GM20431 (cell line): Measurements from ENCODE around the gene KIF21B.
"Not testable (repeated sequence)": the region's sequence is repeated elsewhere in the genome, so short reads cannot be mapped to it uniquely, and the experiment has no call there.

Experiments
- in situ Hi-C: fragments of 300-500 bp; cut with MseI, MboI; formaldehyde crosslinking; loops from one replicate; pipeline ENCODE4 v1.15.0; 2020; ENCODE audit warnings: low sequenced_read_pairs; ENCODE audit not compliant: unreplicated experiment

KIF21B gene

DNA sequence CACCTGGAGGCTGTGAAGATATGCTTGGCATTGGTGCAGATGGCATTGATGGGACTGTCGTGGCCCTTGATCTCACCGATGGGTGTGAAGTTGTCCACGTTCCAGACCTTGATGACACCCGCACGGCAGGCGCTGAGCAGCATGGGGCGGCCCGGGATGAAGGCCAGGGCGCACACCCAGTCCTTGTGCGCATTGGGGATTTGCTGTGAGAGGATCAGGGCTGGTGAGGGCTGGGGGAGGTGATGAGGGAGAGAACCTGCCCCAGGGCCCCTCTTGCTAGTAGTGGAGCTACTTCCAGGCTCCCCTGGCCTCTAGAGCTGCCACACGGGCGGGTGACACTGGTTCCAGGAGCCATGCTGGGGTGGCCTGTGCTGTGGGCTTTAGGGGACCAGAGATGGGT, 48.8 kb downstream of the KIF21B start:
- in situ Hi-C loops, result loop anchor here (10.0 kb wide), 1 partner anchor 70 kb away; no protein-coding TSS in a partner anchor

DNA sequence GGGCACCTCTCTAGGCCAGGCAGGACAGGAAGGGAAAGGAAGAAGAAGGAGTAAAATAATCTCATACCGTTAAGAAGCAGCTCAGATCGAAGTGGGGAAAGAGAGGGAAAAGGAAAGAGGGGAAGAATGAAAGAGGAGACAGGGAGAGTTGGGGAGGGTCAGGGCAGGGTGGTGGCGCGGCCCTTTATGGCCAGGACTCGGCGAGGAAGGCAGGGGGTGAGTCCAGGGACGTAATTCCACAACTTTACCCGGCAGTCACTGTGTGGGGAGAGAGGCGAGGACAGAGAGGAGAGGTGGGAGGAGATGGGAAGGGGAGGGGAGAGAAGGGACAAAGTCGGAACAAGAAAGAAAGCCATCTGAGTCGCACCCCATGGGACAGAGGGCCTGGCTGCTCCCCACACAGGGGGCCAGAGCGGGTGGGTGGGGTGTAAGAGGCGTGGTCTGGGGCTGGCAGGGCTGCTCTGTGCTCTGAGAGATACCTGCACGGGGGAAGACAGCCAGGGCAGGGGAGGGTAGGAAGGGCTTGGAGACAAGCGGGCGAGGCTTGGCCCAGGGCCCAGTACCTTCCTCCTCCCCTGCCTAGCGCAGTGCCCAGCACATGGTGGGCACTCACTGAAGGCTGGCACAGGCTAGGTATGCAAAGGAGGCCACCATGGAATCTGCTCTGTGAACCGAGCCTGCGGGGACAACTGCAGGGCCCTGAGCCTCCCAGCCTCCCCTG, 49.4 kb downstream of the KIF21B start:
- in situ Hi-C loops, result loop anchor here (10.0 kb wide), 1 partner anchor 71 kb away; no protein-coding TSS in a partner anchor

DNA sequence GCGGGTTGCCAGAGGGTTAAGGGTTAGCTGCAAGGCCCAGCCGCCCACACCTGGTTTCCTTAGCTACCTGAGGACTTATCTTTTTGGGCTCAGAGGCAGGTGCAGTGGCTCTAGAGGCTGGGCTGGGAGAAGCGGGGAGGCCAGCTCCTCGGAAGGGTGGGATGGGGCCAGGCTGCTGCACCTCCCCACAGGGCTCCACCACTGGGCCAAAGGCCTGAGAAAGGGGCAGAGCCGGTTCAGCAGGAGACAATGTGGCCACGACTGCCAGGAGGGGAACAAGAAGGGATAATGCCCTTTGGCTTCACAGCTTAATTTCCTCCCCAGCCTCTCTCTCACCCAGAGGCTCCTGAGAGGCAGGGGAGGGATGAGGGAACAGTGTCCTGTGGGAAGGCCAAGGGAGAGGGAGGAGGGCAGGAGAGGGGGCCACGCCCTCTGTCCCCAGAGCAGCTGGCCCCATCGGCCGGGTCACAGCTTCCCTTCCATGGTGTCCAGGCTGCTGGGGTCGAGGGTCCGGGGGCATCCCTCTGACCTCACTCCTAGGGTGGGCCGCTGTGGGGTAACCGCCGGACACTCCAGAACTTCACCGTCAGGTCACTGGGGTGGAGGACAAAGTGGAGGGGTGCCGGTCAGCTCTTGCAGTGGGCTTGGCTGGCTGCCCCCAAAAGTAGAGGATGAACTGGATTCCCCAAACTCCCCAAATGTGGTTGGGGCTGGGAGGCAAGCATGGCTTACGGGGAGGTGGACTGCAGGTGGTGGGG, 50.4 kb downstream of the KIF21B start:
- in situ Hi-C loops, result loop anchor here (10.0 kb wide), 1 partner anchor 72 kb away; no protein-coding TSS in a partner anchor

DNA sequence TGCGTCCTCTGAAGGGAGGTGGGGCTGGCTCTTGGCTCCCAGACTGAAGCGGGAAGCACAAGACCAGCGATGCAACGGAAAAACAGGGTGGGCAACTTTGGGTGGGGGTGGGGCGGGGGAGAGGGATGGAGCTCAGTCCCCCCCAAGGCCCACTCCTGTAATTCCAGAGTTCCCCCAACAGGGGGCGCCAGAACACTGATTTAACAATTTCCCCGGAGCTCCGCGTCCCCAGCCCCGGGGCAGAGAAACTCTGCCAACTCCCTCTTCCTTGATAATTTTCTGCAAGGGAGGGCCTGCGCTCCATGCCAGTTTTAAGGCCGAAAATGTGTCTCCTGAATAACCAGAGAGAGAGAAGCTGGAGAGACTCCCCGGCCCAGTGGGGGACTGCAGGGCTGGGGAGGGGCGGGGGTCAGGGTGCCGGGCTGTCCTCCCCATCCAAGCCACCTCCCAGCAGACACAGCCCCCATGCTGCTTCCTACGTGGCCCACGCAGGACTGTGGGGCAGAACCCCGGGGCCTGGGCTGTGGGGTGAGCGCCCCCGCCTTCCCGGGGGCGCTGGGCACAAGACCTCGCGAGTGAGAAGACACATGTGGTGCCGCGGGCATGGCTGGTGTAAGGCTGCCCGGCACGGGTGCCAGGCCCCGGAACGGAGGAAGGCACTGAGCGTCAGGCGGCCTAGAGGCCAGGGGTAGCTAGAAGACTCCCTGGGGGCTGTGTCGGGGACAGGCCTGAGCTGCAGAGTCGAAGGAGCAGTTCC, 51.4 kb downstream of the KIF21B start:
- in situ Hi-C loops, result loop anchor here (10.0 kb wide), 1 partner anchor 73 kb away; no protein-coding TSS in a partner anchor

DNA sequence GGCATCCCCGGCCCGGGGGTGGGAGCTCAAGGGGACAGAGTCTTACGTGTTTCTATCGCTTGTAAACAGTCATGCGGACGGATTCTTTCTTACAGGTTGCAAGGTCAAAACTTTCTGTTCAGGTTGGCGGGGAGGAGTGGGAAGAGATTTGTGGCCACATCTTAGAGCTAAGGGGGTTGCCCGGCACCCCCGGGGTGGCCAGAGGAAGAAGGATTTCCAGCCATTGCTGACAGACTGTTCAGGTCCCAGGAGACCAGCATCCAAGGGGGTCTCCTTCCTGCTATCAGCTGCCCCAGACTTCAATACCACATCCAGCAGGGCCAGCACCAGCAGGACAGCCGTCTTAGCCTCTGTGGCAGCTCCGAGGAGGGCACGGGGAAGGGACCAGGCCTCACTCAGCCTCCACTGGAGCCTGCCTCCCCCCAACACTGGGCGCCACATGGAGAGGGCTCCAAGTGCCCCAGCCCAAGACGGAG, 52.0 kb downstream of the KIF21B start:
- in situ Hi-C loops, result loop anchor here (10.0 kb wide), 1 partner anchor 73 kb away; no protein-coding TSS in a partner anchor

DNA sequence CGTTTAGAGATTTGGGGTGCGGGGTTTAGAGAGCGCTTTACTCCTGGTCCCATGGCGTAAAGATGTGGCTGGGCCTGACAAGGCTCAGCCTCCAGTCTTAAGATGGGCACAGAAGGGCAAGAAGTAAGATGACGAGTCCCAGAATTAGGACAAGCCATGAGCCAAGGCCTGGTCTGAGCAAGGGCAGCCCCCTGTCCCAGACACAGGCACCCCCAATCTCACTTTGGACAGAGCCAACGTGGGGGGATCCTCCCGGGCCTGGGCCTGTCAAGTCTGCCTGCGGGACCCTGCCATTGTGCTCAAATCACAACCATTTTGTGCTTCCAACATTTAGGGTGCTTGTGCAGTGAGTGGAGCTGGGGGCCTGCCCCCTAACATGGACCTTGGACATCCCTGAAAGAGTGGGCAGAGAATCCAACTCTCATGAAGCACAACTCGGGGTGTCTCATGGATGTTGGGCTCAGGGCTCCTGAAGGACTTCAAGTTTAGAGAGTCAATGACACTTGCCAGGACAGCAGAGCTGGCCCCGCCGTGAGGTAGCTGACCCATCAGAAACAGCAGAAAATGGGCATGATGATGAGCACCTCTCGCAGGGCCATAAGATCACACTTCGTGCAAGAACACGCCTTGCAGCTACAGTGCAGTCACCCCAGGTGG, 52.6 kb downstream of the KIF21B start:
- in situ Hi-C loops, result loop anchor here (10.0 kb wide), 1 partner anchor 74 kb away; no protein-coding TSS in a partner anchor

DNA sequence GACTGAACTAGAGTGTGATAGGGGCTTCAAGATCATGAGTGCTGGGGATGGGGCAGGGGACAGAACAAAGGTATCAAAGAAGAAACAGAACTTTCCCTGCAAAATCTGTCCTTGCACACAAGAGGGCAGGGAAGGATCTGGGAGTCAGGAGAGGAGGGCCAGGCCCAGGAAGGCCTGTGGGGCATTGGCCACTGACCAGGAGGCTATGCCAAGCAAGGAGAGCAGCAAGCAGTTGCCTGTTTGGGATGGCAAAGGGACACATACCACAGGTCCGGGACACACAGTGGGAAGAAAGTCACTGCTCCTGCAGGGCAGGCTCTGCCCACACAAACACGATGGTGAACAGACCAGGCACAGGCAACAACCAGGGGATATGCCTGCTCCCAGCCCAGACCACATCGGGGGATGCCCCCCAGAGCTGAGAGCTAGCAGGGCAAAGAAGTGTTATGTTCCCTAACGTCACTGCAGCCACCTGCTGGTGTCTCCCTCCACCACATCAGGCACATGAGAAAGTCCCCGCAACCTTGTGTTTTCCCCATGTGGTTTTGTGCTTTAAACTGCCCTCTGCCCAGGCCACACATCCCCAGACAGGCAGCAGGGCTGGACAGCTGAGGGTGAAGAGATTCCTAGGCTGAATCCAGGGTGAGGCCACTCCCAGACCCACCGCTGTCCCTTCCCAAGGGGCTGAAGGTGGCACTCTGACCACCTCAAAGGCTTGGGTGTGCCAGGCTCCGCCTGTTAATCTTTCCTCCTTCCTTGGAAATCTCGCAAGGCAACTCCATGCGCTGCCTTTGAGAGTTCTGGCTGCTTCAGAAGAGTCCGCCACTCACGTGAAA, 53.6 kb downstream of the KIF21B start:
- in situ Hi-C loops, result loop anchor here (10.0 kb wide), 1 partner anchor 75 kb away; no protein-coding TSS in a partner anchor

DNA sequence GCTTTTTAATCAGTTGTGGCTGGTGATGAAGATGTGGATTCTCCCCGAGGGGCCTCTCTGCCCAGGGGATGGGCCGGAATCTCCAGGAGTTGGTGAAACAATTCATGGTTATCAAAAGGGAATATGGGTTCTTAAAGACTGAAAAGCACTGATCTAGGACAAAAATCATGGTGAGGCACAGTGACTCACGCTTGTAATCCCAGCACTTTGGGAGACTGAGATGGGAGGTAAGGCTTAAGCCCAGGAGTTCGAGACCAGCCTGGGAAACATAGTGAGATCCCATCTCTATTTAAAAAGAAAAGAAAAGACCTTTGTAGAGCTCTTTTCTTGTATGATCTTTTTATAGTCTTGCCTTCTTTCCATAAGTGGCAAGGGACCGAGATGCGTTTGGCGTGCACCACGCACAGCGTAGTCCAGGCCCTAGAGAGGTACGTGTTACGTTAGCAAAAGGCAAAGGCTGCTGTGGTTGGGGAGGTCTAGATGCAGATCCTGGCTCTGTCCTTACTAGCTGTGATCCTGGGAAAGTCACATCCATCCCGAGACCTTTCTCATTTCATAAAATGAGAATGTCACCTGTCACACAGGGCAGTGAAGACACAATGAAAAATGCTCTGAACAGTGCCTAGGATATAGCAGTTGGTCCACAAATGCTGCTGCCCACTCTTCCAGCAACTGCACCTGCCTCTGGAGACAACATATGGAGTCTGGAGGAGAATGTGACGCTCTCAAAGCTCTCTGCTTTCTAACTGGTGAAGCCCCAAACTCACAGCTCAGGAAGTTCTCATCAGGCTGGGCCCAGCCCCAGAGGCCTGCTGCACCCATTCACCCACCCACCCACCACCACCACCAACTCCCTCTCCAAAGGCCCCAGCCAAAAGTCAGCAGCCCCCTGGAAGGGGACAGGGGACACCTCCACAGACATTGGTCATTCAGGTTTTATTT, 54.8 kb downstream of the KIF21B start:
- in situ Hi-C loops, result no loop called here

DNA sequence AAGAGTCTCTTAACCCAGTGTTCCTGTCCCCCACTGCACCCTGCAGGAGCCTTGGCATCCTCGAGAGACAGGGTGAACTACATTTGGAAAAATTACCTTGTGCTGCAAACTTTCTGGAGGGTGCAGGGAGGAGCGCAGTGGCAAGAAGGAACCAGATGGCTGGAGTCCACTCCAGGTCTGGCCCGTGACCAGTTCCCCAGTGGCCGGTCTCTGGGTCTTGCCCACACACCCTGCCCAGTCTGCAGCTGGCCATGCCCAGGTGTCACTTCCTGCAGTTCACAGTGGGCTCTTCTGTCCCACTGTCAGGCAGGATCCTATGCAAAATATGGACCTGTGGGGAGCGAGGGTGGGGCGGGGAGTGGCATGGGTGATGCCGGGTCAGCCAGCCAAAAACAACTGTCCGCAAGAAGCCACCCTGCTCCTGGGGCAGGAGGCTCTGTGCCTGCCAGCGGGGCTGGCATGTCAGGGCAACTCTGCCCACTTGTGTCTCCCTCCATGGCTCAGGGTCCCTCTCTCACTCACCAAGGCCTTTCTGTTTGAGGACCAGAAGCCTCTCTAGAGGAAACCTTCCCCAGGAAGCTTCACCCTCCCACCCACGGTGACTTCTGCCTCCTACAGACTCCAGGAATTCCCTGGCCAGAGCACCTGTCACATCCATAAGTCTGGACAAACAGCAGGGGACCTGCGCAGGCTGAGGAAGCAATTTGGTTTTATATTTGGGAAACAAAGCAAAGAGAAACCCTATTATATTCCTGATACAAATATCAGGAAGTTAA, 55.6 kb downstream of the KIF21B start:
- in situ Hi-C loops, result no loop called here

DNA sequence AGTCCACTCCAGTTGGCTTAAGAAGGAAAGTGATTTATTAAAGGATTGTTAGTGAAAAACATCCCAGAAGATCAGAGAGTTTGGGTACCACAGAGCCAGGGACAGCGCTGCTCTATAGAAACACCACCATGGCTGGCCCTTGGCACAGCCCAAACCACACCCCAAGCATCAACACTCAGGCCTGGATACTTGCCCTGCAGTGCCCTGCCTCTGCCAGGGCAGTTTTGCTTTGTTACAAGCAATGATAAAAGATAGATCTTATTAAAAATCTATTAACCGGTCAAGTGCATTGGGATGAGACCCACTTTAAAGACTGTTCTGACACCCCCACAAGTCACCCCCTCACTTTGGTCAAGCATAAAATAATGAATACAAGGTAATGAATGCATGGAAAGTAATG, 56.6 kb downstream of the KIF21B start:
- in situ Hi-C loops, result no loop called here

DNA sequence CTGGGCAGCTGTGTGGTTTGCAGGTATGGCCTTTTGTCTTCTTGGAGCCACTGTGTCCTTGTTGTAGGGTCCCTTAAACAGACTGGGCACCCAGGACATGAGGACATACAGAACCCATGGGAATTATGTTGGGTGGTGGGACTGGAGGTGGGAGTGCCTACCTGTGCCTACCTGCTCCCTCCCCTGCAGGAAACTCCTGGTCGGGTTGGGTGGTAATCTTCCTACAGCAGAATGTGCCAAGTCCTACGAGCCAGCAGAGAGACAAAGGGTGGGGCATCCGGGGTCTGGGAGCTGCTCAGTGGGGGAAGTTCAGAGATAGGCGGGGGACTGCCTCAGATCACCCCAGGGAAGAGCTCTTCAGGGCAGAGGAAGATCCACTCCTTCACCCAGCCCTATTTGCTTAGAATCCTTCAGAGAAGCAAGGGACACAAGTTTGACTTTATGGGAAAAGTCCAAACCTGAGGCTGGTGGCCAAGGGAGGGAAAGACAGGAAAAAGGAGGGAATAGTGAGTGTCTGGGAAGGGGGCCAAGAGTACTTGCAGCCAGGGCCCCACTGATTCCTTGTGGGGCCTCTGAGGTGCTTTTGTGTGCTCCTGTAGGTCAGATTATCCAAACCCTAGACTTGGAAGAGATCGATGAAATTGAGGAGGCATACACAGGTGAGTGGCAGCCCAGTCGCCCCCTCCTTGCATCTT, 58.3 kb downstream of the KIF21B start:
- in situ Hi-C loops, result no loop called here

DNA sequence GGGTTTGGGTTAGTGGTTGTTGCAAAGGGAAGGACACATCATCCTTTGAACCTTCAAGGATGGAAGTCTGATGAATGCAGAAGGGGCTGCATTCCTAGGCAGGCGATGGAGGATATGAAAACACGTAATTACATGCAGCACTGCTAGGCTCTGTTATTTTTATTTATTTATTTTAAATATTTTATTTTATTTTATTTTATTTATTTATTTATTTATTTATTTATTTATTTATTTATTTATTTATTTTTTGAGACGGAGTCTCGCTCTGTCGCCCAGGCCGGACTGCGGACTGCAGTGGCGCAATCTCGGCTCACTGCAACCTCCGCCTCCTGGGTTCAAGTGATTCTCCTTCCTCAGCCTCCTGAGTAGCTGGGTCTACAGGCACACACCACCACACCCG, 59.6 kb downstream of the KIF21B start:
- in situ Hi-C loops, result not testable (repeated sequence)

DNA sequence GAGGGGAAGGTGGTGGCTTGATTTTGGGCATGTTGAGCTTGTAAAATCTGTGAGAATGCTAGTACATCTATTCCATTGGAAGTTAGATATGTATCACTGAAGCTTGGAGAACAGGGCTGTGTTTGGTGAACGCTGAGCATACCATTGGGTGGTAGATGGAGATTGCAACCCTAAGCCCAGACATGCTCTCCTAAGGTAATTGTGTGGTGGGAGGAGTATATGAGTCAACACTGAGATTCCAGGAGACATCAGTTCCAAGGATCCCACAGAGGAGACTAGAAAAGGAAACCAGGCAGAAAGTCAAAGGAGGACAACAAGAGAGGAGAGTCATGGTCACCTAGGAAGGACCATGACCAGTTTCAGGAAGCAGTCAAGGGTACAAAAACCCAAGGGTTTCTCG, 60.4 kb downstream of the KIF21B start:
- in situ Hi-C loops, result no loop called here

DNA sequence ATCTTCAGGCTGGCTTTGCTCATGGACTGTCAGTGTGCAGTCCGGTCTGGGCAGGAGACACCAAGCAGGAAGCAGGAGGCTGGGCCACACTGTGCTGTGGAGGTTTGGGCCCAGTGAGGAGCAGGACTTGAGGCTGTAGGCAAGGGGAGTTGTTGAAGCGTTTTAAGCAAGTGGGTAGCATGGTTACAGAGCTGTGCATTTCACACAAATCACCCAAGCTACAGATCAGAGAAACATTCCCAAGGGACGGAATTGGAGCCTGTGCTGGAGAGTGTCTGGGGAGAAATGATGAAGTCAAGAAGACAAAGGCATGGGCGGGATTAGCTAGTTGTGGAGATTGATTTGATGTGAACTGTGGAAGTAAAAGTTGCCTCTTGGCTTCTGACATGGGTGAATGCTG, 60.9 kb downstream of the KIF21B start:
- in situ Hi-C loops, result no loop called here

DNA sequence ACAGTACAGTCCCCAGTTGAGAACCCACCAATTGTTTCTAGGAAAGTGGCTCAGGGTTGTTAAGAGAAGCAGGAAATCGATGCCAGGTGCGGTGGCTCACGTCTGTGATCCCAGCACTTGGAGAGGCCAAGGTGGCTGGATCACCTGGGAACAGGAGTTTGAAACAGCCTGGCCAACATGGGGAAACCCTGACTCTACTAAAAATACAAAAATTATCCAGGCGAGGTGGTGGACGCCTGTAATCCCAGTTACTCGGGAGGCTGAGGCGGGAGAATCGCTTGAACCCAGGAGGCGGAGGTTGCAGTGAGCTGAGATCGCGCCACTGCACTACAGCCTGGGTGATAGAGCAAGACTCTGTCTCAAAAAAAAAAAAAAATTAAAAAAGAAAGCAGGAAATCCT, 61.4 kb downstream of the KIF21B start:
- in situ Hi-C loops, result not testable (repeated sequence)

DNA sequence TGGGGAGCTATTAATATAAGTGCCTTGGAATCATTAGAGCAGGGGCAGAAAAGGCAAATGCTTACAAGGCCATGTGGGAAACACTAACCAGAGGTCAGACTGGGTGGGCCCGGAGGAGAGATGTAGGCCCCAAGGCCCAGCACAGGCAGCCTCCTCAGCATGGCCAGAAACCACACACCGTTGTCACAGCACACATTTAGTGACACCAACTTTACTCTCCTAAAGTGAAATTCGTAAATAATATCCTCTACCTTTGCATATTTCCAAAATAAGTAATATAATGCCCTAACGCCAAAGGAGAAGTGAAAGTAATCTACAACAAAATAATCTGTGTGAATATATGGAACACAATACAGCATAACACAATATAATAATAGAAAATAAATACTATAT, 62.6 kb downstream of the KIF21B start:
- in situ Hi-C loops, result no loop called here
